ENCODE data around the gene CHRNA5. TPM values are rescaled to one million over a fixed set of nuclear protein-coding genes. Genes with fewer than 3 reads are reported as not detected.

CHRNA5 gene
- total RNA-seq, 1 donor from 2014 or later, result 2.6 TPM

DNA sequence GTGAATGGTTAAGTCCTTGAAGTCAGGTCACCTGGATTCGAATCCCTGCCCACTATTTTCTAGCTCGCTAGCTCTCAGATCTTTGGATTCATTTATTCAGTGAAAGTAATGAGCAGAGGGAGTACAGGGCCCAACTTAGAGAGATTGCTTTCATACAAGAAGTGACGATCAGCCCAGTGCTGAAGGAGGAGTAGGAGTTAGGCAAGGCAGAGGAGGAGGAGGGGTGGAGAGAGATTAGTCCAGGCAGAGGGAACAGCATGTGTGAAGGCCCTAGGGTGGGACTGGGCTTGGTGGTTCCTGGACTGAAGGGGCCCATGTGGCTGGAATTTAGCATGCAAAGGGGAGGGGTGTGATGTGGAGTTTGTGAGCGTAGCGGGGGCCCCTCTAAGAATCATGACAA lies 3.8 kb upstream of the CHRNA5 start:
- Histone ChIP-seq H3K27me3 (ENCODE audit: low read depth) (no peaks in the 10 kb centered on the region), H3K4me1 (peaks cover 13% of the 10 kb centered on the region), H3K4me3 (no peak overlapping the region), H3K9me3 (no peaks in the 10 kb centered on the region), H3K27ac (no peak overlapping the region), H3K36me3 (no peaks in the 10 kb centered on the region)
- ATAC-seq (no peak), DNase-seq (no peak)
- TF ChIP-seq, protein P1, sequence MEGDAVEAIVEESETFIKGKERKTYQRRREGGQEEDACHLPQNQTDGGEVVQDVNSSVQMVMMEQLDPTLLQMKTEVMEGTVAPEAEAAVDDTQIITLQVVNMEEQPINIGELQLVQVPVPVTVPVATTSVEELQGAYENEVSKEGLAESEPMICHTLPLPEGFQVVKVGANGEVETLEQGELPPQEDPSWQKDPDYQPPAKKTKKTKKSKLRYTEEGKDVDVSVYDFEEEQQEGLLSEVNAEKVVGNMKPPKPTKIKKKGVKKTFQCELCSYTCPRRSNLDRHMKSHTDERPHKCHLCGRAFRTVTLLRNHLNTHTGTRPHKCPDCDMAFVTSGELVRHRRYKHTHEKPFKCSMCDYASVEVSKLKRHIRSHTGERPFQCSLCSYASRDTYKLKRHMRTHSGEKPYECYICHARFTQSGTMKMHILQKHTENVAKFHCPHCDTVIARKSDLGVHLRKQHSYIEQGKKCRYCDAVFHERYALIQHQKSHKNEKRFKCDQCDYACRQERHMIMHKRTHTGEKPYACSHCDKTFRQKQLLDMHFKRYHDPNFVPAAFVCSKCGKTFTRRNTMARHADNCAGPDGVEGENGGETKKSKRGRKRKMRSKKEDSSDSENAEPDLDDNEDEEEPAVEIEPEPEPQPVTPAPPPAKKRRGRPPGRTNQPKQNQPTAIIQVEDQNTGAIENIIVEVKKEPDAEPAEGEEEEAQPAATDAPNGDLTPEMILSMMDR (IDR thresholded peaks at IDR 0.05), result no peak
- intact Hi-C loops (cut with DNase I), result no loop called here

DNA sequence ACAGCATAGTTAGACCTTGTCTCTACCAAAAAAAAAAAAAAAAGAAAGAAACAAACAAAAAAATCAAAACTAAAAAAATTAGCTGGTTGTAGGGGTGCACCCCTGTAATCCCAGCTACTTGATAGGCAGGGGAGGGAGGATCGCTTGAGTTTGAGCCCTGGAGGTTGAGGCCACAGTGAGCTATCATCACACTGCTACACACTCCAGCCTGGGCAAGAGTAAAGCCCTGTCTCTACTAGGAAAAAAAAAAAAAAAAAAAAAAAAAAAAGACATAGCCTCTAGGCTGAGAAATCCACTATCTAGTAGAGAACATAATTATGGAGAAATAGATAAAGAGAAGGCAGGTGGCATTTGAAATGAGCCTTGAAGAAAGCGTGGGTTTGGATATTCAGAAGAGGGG lies 2.2 kb upstream of the CHRNA5 start:
- TF ChIP-seq, protein P1 (IDR thresholded peaks at IDR 0.05), result no peak
- no peak overlapping the region for H3K27ac ChIP-seq
- DNase-seq (no peak), ATAC-seq (no peak)
- intact Hi-C loops (cut with DNase I), result no loop called here
- no peak overlapping the region for H3K4me3 ChIP-seq
- H3K9me3 ChIP-seq, result no peaks in the 10 kb centered on the region
- no peaks in the 10 kb centered on the region for H3K36me3 ChIP-seq
- H3K4me1 ChIP-seq, result peaks cover 14% of the 10 kb centered on the region
- H3K27me3 ChIP-seq (ENCODE audit: low read depth), result no peaks in the 10 kb centered on the region

DNA sequence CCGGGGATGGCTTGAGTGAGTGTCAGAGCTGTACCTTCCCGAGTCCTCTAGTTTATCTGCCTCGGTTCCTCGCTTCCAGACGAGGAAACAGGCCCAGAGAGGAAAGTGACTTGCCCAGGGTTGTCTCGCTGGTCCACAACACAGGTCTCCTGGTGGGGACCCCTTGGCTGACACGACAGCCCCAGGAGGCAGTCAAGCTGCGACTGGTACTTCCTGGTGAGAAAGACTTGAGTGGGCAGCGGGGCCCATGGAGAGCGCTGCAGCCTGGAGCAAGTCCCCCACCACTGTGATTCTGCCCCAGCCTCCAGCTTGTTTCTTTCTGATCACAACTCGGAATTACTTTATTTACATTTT lies 600 bp upstream of the CHRNA5 start:
- TF ChIP-seq, protein P1 (IDR thresholded peaks at IDR 0.05), result no peak
- Histone ChIP-seq H3K4me3 (peak overlapping the region; percentile 61), H3K4me1 (peaks cover 14% of the 10 kb centered on the region), H3K36me3 (no peaks in the 10 kb centered on the region), H3K9me3 (no peaks in the 10 kb centered on the region), H3K27ac (no peak overlapping the region), H3K27me3 (ENCODE audit: low read depth) (no peaks in the 10 kb centered on the region)
- peak; percentile 6 to 25 for ATAC-seq
- no peak for DNase-seq
- intact Hi-C loops (cut with DNase I), result no loop called here

DNA sequence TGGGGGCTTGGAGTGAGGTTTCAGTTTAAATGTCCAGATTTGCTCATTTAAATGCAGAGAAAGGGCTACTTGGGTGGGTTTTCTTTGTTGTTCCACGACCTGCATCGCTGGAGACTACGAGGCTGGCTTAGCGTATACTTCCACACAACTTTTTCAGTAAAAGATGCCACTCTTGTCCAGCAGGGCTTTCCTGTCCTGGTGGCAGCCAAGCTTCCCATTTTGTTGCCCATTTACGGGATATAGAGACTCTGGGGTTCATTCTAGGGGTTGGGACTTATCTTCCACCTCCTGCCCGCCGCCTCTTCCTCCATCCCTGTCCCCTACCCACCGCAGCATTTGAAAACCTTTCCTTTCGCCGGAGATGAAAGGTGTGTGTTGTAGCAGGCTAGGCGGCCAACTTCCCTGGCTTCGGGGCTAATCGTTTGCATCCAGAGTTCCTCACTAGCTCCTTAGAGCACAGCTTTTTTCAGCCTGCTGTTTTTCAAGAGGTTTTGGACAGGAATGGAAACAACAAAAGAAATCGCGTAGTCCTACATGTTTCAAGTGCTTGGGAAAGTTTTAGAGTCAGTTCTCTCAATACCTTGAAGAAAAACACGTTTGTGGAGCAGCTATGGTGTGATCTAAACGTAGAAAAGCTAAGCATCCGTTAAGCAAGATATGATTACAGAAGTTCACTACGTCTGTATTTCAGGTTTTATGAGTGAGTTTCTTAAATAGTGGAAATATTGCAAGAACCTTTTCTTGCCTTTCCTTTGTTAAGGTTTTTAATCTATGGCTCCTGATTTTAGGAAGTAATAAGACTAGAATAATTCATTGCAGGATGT lies 843 bp downstream of the CHRNA5 start:
- Histone ChIP-seq H3K36me3 (no peaks in the 10 kb centered on the region), H3K27me3 (ENCODE audit: low read depth) (no peaks in the 10 kb centered on the region), H3K4me1 (peaks cover 14% of the 10 kb centered on the region), H3K4me3 (peak overlapping the region; percentile 61), H3K27ac (no peak overlapping the region), H3K9me3 (no peaks in the 10 kb centered on the region)
- intact Hi-C loops (cut with DNase I), result no loop called here
- peak; percentile 23 to 25 for ATAC-seq
- no peak for DNase-seq
- TF ChIP-seq, protein P1 (IDR thresholded peaks at IDR 0.05), result no peak

DNA sequence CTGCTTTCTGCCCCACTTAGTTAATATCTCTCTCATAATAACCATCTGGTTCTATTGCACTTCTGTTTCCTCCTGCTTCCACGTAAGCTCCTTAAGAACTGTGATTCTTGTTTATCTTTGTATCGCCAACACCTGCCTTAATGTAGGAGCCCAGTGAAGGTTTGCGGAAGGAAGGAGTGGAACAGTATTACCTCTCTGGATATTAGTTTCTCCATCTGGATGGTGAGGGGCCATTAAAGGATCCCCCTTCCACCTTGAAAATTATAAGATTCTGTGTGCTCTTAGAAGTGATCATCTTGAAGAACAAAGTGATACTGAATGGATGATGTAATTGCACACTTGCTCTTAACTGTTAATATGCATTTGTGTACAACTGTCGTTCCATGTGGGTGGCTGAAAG lies 2.2 kb downstream of the CHRNA5 start:
- TF ChIP-seq, protein P1 (IDR thresholded peaks at IDR 0.05), result no peak
- no peak for DNase-seq
- Histone ChIP-seq H3K27ac (no peak overlapping the region), H3K4me1 (peaks cover 14% of the 10 kb centered on the region), H3K36me3 (no peaks in the 10 kb centered on the region), H3K4me3 (no peak overlapping the region), H3K9me3 (no peaks in the 10 kb centered on the region), H3K27me3 (ENCODE audit: low read depth) (no peaks in the 10 kb centered on the region)
- intact Hi-C loops (cut with DNase I), result no loop called here
- no peak for ATAC-seq

Measured in lower lobe of right lung (tissue), 2 donors.